Spleen (tissue), 7 donors: Measurements from ENCODE around the gene AQP12B.

ENCODE experiments used
- CTCF ChIP-seq, 11 experiments: fragments of 200-600 bp in 7 of 11; fragments of 450-650 bp in 4 of 11; sonication (generic) in 4 of 11; IDR thresholded peaks in 8 of 11; conservative IDR thresholded peaks in 3 of 11; 1 replicate in 7 of 11; 2 replicates in 4 of 11; pipeline versions ENCODE4 v1.4.0 to v1.8.0; 2016 to 2021; ENCODE audit warnings: antibody characterized with exemption in 11 of 11, inconsistent platforms in 4 of 11, mild to moderate bottlenecking in 1 of 11
- POLR2A ChIP-seq, 3 donors: fragments of 450-650 bp; IDR thresholded peaks; one replicate each; pipeline ENCODE4 v1.5.1; 2017; ENCODE audit warnings: antibody characterized with exemption in 3 of 3, mild to moderate bottlenecking in 1 of 3
- POLR2AphosphoS5 ChIP-seq, 3 donors: sonication (generic); formaldehyde crosslinking; IDR thresholded peaks; one replicate each; pipeline ENCODE4 v1.5.1; 2017; ENCODE audit warnings: antibody characterized with exemption in 3 of 3
- donor health status: DM: no; HTN: no; CAD: no; lungs with moderate emphysema.
- donor health status: DM: no; HTN: no; CAD: no.
- donor health status: DM: no; HTN: no; CAD: no.

- no peak for TF ChIP-seq CTCF (IDR thresholded peaks at IDR 0.05 in 8 of 11, conservative IDR thresholded peaks at IDR 0.05 in 3 of 11)
- no peak for TF ChIP-seq POLR2AphosphoS5 (IDR thresholded peaks at IDR 0.05)
- TF ChIP-seq POLR2A (IDR thresholded peaks at IDR 0.05) = no peak
Observed at GRCh38 chr2:240636563-240637115, 46.0 kb downstream of the AQP12B start.
